NK-92 (cell line): ENCODE results near the gene PSMB7.

Source experiments
- DNase-seq: peaks from one replicate; lab custom pipeline; 2025; ENCODE audit not compliant: unreplicated experiment; lab: John Stamatoyannopoulos, UW

The PSMB7 gene

GRCh38 chr9:124329206-124329792 is 85.9 kb downstream of the PSMB7 start:
- no peak for DNase-seq

GRCh38 chr9:124328285-124328684 is 87.0 kb downstream of the PSMB7 start:
- no peak for DNase-seq

- DNase-seq, result no peak
These were observed 87.8 kb downstream of the PSMB7 start for GRCh38 chr9:124327491-124327890.

DNA sequence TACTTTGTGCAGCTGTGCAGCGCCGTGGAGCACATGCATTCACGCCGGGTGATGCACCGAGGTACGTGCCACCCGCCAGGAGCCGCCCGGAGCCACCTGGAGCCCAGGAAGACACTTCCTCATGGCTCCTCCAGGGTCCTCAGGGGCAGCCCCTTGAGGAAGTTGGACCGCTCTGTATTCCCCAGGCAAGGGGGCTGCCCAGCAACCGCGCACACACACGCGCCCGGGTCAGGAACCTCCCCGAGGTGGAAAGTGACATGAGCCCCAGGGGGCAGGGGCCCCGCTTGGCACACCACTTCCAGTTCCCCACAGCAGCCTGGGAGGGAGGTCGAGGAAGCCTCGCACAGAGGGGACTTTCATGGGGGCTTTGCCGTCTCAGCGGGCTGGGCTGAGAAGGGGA is 88.9 kb downstream of the PSMB7 start:
- DNase-seq, result no peak

DNA sequence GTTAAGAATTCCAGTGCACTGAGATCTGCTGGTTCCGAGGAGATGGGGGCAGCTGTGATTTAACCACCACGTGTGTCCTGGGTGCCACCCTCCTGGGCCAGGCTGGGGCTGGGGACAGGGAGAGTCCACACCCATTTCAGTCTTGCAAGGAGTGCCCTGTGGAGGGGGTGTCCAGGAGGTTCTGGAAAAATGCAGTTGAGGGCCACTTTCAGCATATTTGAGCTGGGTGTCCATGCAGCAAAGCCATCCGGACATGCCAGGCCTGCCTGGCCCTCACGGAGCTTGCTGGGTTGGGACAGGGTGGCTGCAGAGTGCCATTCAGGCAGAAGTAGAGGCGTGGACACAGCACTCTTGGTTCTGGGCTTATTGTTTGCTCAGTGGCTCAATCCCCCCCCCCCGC is 89.4 kb downstream of the PSMB7 start:
- no peak for DNase-seq

DNA sequence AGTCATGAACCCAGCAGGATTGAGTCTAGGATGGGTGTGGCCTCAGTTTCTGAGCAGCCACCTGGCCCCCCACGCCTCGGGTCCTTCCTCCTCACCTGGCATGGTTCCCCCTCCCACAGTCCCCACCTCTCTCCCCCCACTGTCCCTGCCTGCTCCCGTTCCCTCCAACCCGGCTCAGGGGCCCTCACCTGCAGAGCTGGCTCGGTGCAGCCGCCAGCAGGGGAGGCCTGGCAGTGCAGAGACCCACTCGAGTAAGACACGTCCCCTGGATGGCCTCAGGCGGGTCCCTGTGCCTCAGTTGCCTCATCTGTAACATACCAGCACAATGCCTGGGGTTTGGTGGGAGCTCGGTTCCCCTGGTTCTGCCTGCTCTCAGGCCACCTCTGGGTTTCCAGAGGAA is 91.3 kb downstream of the PSMB7 start:
- no peak for DNase-seq

DNA sequence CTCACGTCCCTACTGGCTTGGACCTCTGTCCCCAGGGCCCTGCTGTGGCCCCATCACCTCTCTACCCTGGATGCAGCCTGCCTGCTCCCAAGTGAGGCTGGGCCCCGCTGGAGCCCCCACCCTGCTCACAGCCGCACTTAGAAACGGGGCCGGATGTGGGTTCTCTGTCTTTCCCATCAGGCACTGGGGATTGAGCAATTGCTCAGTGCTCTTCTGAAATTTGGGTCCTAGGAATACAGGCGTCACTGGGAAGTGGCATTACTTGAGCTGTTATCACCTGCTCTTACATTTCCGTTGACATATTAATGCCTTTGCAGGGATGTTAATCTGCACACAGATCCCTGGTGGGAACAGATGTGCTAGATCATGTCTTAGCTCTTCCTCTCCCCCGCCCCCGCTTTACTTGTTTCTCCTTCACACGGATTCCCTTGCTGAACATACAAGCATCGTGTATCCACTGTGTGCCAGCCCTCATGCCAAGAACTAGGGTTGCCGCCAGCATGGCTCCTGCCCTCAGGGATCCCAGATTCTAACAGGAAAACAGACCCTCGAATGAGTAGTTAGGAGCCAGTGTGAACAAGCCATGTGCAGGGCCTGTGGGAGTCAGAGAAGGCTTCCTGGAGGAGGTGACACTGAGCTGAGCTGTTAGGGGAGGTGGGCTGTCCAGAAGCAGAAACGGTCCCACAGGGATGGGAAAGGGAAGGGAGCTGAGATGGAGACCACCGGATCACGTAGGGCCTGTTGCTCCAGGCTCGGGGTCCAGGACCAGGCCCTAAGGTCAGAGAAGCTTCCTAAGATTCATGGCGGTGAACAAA is 92.4 kb downstream of the PSMB7 start:
- DNase-seq, result no peak

DNA sequence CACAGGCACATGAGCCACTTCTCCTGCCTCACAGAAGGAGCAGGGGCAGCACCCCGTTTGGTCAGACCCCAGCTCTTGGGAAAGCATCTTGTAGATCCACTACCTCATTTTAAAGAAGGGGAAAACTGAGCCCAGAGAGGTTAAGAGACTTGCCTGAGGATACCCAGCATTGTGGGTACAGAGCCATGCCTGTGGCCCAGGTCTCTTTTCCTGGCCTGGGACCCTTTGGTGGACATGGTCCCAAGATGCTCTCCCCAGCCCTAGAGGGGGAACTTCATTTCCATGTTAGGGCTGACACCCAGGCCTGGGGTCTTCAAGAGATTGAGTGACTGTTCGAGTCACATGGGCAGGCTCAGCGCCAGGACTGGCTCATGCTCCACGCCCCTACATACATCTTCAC is 93.3 kb downstream of the PSMB7 start:
- DNase-seq, result no peak

- DNase-seq, result no peak
These were observed 93.8 kb downstream of the PSMB7 start for GRCh38 chr9:124321416-124321815.

DNA sequence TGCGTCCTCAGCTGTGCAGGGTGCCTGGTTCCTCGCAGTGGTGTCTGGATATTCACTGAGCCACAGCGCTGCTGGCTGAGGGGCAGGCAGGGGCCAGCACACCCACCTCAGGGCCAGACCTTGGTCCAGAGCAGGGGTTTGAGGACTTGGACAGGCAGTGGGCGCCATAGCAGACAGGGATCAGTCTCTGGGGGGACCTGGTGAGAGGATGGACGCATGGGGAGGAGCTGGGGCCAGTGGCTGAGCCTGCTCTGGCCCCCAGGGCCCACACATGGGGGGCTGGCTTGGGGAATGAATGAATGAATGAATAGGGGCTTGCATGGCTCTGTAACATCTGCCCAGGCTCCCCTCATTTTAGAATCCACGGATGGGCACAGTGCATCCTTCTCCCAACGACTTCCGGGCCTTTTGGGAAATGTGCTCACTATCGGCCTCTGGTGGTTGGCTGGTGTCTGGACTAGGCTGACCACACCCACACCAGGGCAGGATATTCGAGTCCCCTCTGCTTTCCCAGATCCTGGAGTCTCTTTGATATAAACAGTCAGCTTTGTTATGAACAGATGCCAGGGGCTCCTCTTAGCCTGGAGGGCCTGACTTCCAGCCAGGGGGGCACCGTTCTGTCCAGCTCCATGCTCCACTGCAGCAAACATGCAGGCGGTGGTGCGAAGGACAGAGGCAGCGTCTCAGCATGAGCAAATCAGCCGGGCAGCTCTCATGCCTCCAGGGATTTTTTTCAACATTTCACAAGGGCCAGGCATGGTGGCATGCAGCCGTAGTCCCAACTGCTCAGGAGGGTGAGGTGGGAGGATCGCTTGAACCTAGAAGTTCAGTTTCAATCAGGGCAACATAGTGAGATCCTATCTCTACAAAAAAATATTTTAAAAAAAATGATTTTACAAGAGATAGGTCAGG is 94.9 kb downstream of the PSMB7 start:
- no peak for DNase-seq

GRCh38 chr9:124315882-124316281 is 99.4 kb downstream of the PSMB7 start:
- DNase-seq, result no peak

GRCh38 chr9:124313940-124314339 is 101.3 kb downstream of the PSMB7 start:
- DNase-seq, result no peak

DNA sequence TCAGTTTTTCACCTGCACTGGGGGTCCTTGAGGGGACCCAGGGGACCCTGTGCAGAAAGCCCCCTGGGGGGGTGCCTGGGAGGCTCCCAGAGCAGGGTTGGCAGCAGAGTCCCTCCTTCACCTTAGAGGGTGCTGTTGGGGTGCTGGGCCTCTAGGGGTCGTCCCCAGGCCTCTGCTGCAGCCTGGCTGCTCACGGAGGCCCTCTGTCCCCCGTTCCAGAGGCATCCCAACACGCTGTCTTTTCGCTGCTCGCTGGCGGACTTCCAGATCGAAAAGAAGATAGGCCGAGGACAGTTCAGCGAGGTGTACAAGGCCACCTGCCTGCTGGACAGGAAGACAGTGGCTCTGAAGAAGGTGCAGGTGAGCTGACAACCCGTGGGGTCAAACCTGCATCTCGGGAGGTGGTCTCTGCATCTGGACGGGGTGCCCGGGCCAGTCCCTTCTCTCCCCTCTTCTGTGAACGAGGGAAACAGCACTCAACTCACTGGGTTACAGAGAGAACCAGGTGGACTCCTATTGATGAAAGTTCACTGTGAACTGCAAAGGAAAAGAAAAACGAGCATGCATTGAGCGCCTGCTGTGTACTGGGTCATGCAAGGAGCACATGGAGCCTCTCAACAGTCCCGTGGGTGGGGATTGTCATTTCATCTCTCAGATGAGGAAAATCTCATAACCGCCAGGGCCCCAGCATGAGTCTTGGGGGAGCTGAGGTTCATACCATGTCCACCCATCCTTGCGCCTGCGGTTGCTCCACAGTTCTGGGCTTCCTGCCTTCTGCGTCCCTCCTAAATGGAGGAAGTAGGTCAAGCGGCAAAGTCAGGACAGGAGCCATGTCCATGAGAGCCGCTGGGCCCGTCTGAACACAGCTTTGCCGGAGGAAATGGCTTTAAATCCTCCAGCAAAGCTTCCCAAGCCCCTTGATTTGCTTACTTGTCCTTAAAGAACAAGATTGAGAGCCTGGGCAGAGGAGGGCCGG is 102.7 kb downstream of the PSMB7 start:
- DNase-seq, result no peak

GRCh38 chr9:124311283-124311682 is 104.0 kb downstream of the PSMB7 start:
- no peak for DNase-seq

DNA sequence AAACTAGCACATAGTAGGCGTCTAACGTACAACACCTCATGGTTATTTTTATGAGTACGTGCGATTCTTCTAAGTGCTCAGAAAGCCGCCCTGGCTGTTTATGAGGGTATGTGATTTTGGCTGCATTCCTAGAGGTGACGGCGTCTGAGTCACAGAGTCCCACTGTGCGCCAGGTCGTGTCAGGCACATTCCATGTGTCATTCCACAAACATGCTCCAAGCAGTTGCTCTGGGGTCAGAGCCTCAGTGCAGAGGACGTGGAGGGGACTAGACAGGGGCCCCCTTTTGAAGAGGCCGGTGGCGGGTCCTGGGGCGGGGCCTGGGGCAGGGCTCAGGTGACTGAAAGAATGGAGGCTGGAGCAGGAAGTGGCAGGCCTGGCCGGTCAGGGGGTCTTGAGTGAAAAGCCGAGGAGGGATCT is 105.6 kb downstream of the PSMB7 start:
- no peak for DNase-seq

DNA sequence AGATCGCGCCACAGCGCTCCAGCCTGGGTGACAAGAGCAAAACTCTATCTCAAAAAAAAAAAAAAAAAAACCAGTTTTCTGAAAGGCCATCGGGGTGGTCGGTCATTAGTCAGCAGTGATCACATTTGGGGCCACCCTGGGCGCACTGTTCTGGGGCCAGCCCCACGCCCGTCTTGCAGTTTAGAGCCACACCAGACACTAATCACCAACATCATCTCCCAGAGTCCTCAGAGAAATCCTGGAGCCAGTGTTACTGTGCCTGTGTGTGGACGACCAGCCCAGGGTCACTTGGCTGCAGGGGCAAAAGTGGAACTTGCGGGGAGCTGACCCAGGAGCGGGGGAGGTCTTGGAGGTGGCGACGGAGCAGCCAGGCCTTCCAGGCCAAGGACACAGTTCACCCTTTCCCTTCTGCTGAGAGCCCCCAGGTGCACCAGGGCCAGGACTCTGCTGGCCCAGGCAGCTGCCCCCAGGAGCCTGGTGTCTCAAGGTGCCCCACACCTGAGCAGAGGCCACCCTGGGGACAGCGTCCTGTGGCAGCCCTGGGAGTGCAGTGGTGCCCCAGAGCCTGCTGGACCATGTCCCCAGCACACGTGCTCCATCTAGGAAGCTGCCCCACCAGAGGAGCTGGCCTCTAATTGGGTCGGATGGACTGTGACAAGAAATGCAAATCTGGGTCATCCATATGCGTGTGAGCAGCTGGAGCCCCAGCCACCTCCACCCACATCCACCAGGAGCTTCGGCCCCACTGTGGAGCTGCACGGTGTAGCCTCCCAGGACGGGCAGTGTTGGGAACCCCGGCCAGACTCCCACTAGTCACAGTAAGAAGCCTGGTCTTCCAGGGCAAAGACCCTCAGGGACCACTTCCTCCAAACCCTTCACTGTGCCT is 106.4 kb downstream of the PSMB7 start:
- DNase-seq, result no peak

DNA sequence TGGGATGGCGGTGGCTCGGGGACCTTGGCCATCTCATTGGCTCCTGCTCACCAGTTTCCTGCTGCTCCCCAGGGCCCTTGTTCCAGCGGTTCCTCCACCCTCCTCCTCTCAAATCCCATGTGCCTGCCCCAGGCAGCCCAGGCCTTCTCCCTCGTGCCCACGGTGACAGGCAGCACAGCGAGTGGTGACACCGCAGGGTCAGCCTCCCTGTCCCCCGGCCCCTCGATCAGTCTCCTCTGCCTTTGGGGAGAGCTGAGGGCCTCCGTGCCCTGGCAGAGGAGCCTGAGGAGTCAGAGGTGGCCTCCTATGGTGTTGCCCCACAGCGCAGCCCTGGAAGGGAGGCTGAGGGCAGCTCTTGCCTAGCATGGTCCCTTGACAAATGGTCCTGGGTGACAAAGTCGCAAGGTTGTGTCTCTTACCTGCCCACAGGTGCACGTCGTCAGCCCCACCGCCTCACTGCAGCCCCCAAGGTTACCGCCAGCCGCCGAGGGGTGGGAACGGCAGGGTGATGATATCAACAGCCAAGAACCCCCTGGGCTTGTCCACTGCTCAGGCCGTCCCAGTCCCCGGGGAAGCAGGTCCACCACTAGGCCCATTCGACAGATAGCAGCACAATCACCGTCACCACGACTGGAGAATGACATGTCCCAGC is 107.7 kb downstream of the PSMB7 start:
- DNase-seq, result no peak

DNA sequence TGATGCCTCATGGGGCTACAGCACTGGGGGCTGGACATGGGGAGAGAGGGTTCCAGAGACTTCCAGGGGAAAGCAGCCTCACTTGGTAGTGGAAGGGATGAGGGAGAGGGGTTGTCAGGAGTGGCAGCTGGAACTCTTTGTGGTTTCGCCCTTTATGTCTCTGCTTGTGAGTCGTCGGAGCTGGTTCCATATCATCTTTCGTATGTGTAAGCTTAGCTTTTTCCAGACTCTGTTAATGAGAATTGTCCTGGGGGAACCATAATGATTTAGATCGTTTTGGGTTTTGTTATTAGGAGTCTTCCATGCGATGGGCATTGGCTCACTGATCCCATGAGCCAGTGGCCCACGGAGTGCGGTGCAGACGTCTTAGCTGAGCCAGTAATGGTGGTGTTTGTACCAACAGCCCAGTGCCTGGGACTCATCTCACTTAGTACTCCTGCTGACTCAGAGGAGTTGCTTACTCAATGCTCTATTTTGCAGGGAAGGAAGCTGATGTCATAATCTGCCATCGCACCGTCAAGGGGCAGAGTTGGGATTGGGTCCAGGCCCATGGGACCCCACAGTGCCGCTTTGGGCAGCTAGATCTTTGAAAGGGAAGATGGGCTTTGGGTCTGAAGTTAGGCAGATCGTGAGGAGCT is 109.0 kb downstream of the PSMB7 start:
- DNase-seq, result no peak

GRCh38 chr9:124304285-124304684 is 111.0 kb downstream of the PSMB7 start:
- DNase-seq, result no peak
